DOHH2 (cell line): ENCODE data around the gene LSM5.

ENCODE experiments used
- CTCF ChIP-seq: fragments of 200-600 bp; sonication (generic); IDR thresholded peaks from one replicate; pipeline ENCODE4 v1.5.1; 2014; ENCODE audit warnings: antibody characterized with exemption, mild to moderate bottlenecking, low read depth, low read length; ENCODE audit not compliant: poor library complexity, severe bottlenecking
- EZH2phosphoT487 ChIP-seq: fragments of 200-600 bp; sonication (generic); IDR thresholded peaks from 2 replicates; pipeline ENCODE4 v1.6.1; 2017; ENCODE audit warnings: borderline replicate concordance, mild to moderate bottlenecking, antibody characterized with exemption, low read length, moderate library complexity, mixed read lengths

GRCh38 chr7:32494946-32495297 lies 4.7 kb upstream of the LSM5 start:
- TF ChIP-seq CTCF (no peak), EZH2phosphoT487 (no peak)
